HG03565 (cell line): ENCODE data around the gene C4BPB.
A peak's percentile ranks its signal among the peaks of the same experiment; 100 is the strongest.

ENCODE experiments used
- ATAC-seq: cut with Tn5 transposase; IDR thresholded peaks from one replicate; pipeline ENCODE4 v1.9.1; 2021; ENCODE audit warnings: mild to moderate bottlenecking, moderate library complexity; ENCODE audit not compliant: unreplicated experiment

Gene C4BPB

GRCh38 chr1:207084232-207084631 is 4.4 kb upstream of the C4BPB start:
- no peak for ATAC-seq

GRCh38 chr1:207084701-207085180 is 3.9 kb upstream of the C4BPB start:
- peak; percentile 53 for ATAC-seq

GRCh38 chr1:207085887-207086286 is 2.8 kb upstream of the C4BPB start:
- no peak for ATAC-seq

- ATAC-seq, result no peak
Observed at GRCh38 chr1:207088161-207088560, 499 bp upstream of the C4BPB start.

GRCh38 chr1:207089627-207090355 is 1.1 kb downstream of the C4BPB start:
- no peak for ATAC-seq

GRCh38 chr1:207091200-207091908 is 2.7 kb downstream of the C4BPB start:
- ATAC-seq, result no peak

- no peak for ATAC-seq
Observed at GRCh38 chr1:207093944-207094343, 5.3 kb downstream of the C4BPB start.

- ATAC-seq, result peak; percentile 87
Observed at GRCh38 chr1:207097871-207098324, 9.2 kb downstream of the C4BPB start.

- ATAC-seq, result no peak
Observed at GRCh38 chr1:207101720-207102119, 13.1 kb downstream of the C4BPB start.

GRCh38 chr1:207102146-207102545 is 13.5 kb downstream of the C4BPB start:
- ATAC-seq, result no peak

GRCh38 chr1:207102659-207103058 is 14.0 kb downstream of the C4BPB start:
- ATAC-seq, result no peak

- ATAC-seq, result no peak
Observed at GRCh38 chr1:207103892-207104373, 15.3 kb downstream of the C4BPB start, which contains the start of gene C4BPA. Gene C4BPA, plus strand, starts transcription at chr1:207104233. Its CDS starts 8,793 bp downstream, at chr1:207113026.

GRCh38 chr1:207109004-207109403 is 20.3 kb downstream of the C4BPB start:
- no peak for ATAC-seq

GRCh38 chr1:207112616-207113296 is 24.1 kb downstream of the C4BPB start:
- no peak for ATAC-seq

- no peak for ATAC-seq
Observed at GRCh38 chr1:207115269-207115668, 26.6 kb downstream of the C4BPB start.

GRCh38 chr1:207124389-207124788 is 35.7 kb downstream of the C4BPB start:
- ATAC-seq, result no peak

- ATAC-seq, result no peak
Observed at GRCh38 chr1:207128336-207128921, 39.8 kb downstream of the C4BPB start.

GRCh38 chr1:207129053-207129452 is 40.4 kb downstream of the C4BPB start:
- ATAC-seq, result no peak

GRCh38 chr1:207130252-207131036 is 41.8 kb downstream of the C4BPB start:
- ATAC-seq, result no peak

- no peak for ATAC-seq
Observed at GRCh38 chr1:207131163-207131562, 42.5 kb downstream of the C4BPB start.
